ENCODE results near the gene HOXB1.
A peak's percentile ranks its signal among the peaks of the same experiment; 100 is the strongest.

Gene HOXB1

GRCh38 chr17:48553826-48554225, 23.0 kb upstream of the HOXB1 start:
- DNase-seq, result no peak

- no peak for DNase-seq
These were observed 22.4 kb upstream of the HOXB1 start for GRCh38 chr17:48553190-48553547.

- no peak for DNase-seq
These were observed 21.8 kb upstream of the HOXB1 start for GRCh38 chr17:48552466-48553189.

GRCh38 chr17:48551596-48552465, 21.0 kb upstream of the HOXB1 start:
- DNase-seq, result no peak

GRCh38 chr17:48551214-48551555, 20.4 kb upstream of the HOXB1 start:
- no peak for DNase-seq

GRCh38 chr17:48550502-48551213, 19.8 kb upstream of the HOXB1 start:
- no peak for DNase-seq

- no peak for DNase-seq
These were observed 19.2 kb upstream of the HOXB1 start for GRCh38 chr17:48549914-48550501.

- no peak for DNase-seq
These were observed 18.4 kb upstream of the HOXB1 start for GRCh38 chr17:48549281-48549630.

GRCh38 chr17:48548523-48549280, 17.9 kb upstream of the HOXB1 start:
- DNase-seq, result no peak

GRCh38 chr17:48547808-48548522, 17.2 kb upstream of the HOXB1 start:
- no peak for DNase-seq

GRCh38 chr17:48546924-48547807, 16.4 kb upstream of the HOXB1 start:
- no peak for DNase-seq

- no peak for DNase-seq
These were observed 15.5 kb upstream of the HOXB1 start for GRCh38 chr17:48546137-48546923.

GRCh38 chr17:48545539-48545938, 14.7 kb upstream of the HOXB1 start:
- DNase-seq, result no peak

- DNase-seq, result no peak
These were observed 14.2 kb upstream of the HOXB1 start, which contains the start of gene HOXB2 for GRCh38 chr17:48545022-48545375. TSS of gene HOXB2 (minus strand) at chr17:48545109. CDS start at chr17:48544911, 198 bp downstream.

- peak; percentile 68 for DNase-seq
These were observed 13.7 kb upstream of the HOXB1 start for GRCh38 chr17:48544349-48545021.

- peak; percentile 73 for DNase-seq
These were observed 13.1 kb upstream of the HOXB1 start for GRCh38 chr17:48543854-48544348.

- DNase-seq, result peak; percentile 85
These were observed 12.5 kb upstream of the HOXB1 start for GRCh38 chr17:48543107-48543853.

- no peak for DNase-seq
These were observed 11.9 kb upstream of the HOXB1 start for GRCh38 chr17:48542698-48543106.

All from activated CD8-positive, alpha-beta memory T cell treated with anti-CD3 and anti-CD28 coated beads, Interleukin-2, amount 50 U/mL, for 48 hours (primary cell).